IPS DF 4.7 (cell line): Measurements from ENCODE around the gene GABRP.

Experiments
- DNase-seq: peaks from one replicate; pipeline ENCODE4 v3.0.0-alpha.2; 2013; ENCODE audit warnings: low spot score; ENCODE audit errors: extremely low read depth

Gene GABRP

DNA sequence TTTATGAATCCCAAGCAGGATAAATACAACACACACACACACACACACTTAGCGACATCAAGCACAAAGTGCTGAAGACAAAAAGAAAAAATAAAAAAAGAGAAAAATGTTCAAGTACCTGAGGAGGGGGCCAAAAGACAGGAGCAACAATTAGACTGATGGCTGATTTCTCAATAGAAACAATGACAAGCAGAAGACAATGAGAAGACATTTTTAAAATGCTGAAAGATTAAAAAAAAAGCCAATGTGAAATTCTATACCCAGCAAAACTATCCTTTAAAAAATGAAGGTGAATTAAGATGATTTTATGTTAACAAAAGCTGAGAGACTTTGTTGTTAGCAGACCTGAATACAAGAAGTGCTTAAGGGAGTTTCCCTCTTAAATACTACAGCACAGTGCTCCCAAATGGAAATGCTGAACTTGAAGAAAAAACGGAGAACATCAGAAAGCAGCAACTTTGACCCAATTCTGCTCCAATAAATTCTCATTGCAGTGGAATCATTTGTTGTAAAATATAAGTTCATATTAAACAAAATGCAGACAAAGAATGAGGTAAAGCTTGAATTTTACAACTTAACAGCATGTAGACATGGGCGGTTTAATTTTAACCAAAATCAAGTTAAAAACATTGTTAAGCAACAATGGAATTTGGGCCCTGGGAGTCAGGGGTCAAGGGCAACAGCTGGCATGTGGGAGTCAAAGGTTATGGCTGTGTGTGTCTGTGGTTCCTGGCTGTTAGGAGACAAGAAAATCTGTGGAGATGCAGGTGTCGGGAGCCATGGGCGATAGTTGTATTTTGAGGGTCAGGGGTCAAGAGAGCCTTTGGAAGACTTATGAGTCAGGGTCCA is 77.5 kb downstream of the GABRP start:
- DNase-seq: no peak

DNA sequence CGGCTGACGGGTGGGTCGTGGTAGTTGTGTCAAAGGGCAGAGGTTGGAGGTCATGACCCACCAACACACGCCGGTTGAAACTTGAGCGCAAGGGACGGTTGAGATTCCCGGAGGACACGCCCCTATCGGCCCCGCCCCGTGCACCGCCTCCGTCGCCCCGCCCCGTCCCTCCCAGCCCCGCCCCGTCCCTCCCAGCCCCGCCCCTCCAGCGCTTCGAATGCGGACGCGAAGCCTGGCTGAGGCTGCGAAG is 78.1 kb downstream of the GABRP start:
- DNase-seq: no peak

DNA sequence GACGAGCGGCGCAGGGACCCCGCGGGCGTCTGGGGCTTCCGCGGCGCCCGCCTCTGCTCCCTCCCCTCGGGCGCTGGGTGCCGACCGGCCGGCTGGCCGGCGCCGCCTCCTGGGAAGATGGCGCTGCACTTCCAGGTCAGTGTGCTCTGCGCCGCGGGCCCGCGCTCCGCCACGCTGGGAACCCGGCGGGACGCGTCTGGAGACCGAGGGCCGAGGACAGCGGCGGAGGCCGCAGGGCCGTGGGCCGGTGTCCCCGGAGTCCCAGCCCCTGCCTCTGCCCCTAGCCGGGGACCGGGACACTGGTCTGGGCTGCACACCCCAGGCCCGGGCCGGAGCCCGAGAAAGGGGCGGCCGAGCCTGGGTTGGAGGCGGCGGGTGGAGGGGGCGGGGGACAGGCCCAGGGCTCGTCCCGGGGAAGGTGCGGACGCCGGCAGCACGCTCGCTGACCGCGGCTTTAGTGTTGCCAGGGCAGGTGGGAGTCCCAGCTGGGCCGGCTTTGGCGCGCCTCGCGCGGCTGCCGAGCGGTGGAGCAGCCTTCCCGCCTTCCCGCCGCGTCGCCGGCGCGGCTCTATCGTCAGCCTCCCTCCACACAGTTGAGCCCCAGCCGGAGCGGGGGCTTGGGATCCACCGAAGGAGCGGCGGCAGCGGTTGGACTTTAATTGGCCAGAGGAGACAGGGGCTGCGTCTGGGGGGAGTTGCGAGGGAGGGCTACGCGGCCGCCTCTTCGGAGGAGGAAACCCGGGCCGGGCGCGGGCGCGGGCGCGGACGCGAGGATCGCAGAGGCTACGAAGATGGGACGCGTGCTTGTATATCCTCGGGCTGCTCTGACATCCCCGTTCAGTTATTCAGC is 78.6 kb downstream of the GABRP start, which contains the start of gene RANBP17:
Gene RANBP17 (plus strand): TSS at position 102 of the 850 bp plus-strand sequence.
- DNase-seq: peak; percentile 30

DNA sequence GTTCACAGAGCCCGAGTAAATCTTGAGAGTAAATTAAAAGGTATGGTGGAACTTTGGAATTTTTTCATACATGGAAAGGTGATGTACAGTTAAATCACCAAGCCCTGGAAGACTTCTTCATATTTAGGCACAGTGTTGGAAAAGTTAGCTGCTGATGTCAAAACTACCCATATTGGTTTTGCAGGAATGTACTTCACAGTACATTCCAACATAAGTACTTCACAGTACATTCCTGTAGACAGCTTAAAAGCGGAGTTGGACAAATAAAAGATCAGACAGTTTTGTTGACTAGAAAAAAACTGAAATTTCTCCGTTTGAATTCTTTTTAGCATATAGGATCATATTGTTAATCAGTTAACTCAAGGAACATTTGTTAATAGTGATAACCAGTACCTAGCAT is 80.1 kb downstream of the GABRP start:
- no peak for DNase-seq
